Measurements from ENCODE around the gene NPIPB6.
A peak's percentile ranks its signal among the peaks of the same experiment; 100 is the strongest.
"Not testable (repeated sequence)": the region's sequence is repeated elsewhere in the genome, so short reads cannot be mapped to it uniquely, and the experiment has no call there.

NPIPB6 gene

GRCh38 chr16:28363408-28363807 is at the start of gene NPIPB6:
NPIPB6 (minus strand) TSS chr16:28363508; CDS start chr16:28362822, 686 bp downstream.
- not testable (repeated sequence) for DNase-seq

- not testable (repeated sequence) for DNase-seq
Measured at GRCh38 chr16:28403220-28404072, 40.1 kb upstream of the NPIPB6 start, which contains the start of gene EIF3CL. EIF3CL (minus strand) TSS chr16:28403841; CDS start chr16:28403618, 223 bp downstream.

- DNase-seq = not testable (repeated sequence)
Measured at GRCh38 chr16:28392054-28392453, 28.7 kb upstream of the NPIPB6 start.

GRCh38 chr16:28382177-28382867 is 19.0 kb upstream of the NPIPB6 start:
- DNase-seq = not testable (repeated sequence)

- DNase-seq = not testable (repeated sequence)
Measured at GRCh38 chr16:28377822-28378221, 14.5 kb upstream of the NPIPB6 start.

GRCh38 chr16:28377108-28377625 is 13.9 kb upstream of the NPIPB6 start:
- DNase-seq = not testable (repeated sequence)

- DNase-seq = not testable (repeated sequence)
Measured at GRCh38 chr16:28375115-28375514, 11.8 kb upstream of the NPIPB6 start.

- not testable (repeated sequence) for DNase-seq
Measured at GRCh38 chr16:28374281-28374680, 11.0 kb upstream of the NPIPB6 start.

- DNase-seq = not testable (repeated sequence)
Measured at GRCh38 chr16:28367926-28368325, 4.6 kb upstream of the NPIPB6 start.

GRCh38 chr16:28364268-28365173 is 1.2 kb upstream of the NPIPB6 start:
- DNase-seq = not testable (repeated sequence)

GRCh38 chr16:28362600-28362999 is 708 bp downstream of the NPIPB6 start:
- not testable (repeated sequence) for DNase-seq

- DNase-seq = not testable (repeated sequence)
Measured at GRCh38 chr16:28338230-28338629, 25.1 kb downstream of the NPIPB6 start.

- not testable (repeated sequence) for DNase-seq
Measured at GRCh38 chr16:28336940-28337710, 26.2 kb downstream of the NPIPB6 start.

GRCh38 chr16:28335678-28336077 is 27.6 kb downstream of the NPIPB6 start:
- not testable (repeated sequence) for DNase-seq

GRCh38 chr16:28332632-28333031 is 30.7 kb downstream of the NPIPB6 start:
- DNase-seq = not testable (repeated sequence)

GRCh38 chr16:28330981-28331380 is 32.3 kb downstream of the NPIPB6 start:
- not testable (repeated sequence) for DNase-seq

GRCh38 chr16:28330232-28330631 is 33.1 kb downstream of the NPIPB6 start:
- DNase-seq = not testable (repeated sequence)

GRCh38 chr16:28326881-28327610 is 36.3 kb downstream of the NPIPB6 start:
- peak; percentile 55 for DNase-seq

- DNase-seq = no peak
Measured at GRCh38 chr16:28324887-28325279, 38.4 kb downstream of the NPIPB6 start.

GRCh38 chr16:28324235-28324886 is 38.9 kb downstream of the NPIPB6 start:
- DNase-seq = peak; percentile 51
